SK-N-SH treated with all-trans-retinoic acid at 6 μM for 48 hours (cell line): Measurements from ENCODE around the gene KCNC4.

Experiments used
- ATAC-seq: fragments of 200-7000 bp; cut with Tn5 transposase; 3 replicates; pipeline ENCODE4 v1.9.1; 2020; ENCODE audit warnings: mild to moderate bottlenecking, moderate library complexity
- ARNTL ChIP-seq: fragments of 450-650 bp; formaldehyde crosslinking; IDR thresholded peaks from 2 replicates; pipeline ENCODE4 v1.5.0; 2020; ENCODE audit warnings: low read depth, mild to moderate bottlenecking, moderate library complexity, borderline replicate concordance
- CSDC2 ChIP-seq: fragments of 250-450 bp; sonication (Bioruptor Pico); IDR thresholded peaks from 2 replicates; pipeline ENCODE4 v1.5.0; 2020; ENCODE audit warnings: mild to moderate bottlenecking, moderate library complexity
- ISL1 ChIP-seq: fragments of 250-450 bp; sonication (Bioruptor Pico); IDR thresholded peaks from 2 replicates; pipeline ENCODE4 v2.1.2; 2022; ENCODE audit warnings: mild to moderate bottlenecking, moderate library complexity
- OSR1 ChIP-seq: fragments of 250-450 bp; sonication (Bioruptor Pico); IDR thresholded peaks from 2 replicates; pipeline ENCODE4 v1.8.0; 2022; ENCODE audit warnings: moderate library complexity, mild to moderate bottlenecking, inconsistent platforms
- PPARA ChIP-seq: fragments of 250-450 bp; sonication (Bioruptor Pico); IDR thresholded peaks from 2 replicates; pipeline ENCODE4 v1.5.0; 2020; ENCODE audit warnings: mild to moderate bottlenecking, borderline replicate concordance
- TCF4 ChIP-seq: fragments of 250-450 bp; sonication (Bioruptor Pico); IDR thresholded peaks from 2 replicates; pipeline ENCODE4 v1.8.0; 2021; ENCODE audit warnings: mild to moderate bottlenecking, moderate library complexity, borderline replicate concordance
- TOX ChIP-seq: fragments of 250-450 bp; sonication (Bioruptor Pico); IDR thresholded peaks from 2 replicates; pipeline ENCODE4 v1.8.0; 2021; ENCODE audit warnings: mild to moderate bottlenecking, moderate library complexity, borderline replicate concordance
- ZC3H10 ChIP-seq: fragments of 250-450 bp; sonication (Bioruptor Pico); IDR thresholded peaks from 2 replicates; pipeline ENCODE4 v1.5.1; 2021; ENCODE audit warnings: mild to moderate bottlenecking, moderate library complexity
- ZFP3 ChIP-seq: fragments of 250-450 bp; sonication (Bioruptor Pico); IDR thresholded peaks from 2 replicates; pipeline ENCODE4 v1.5.0; 2020; ENCODE audit warnings: mild to moderate bottlenecking, moderate library complexity
- ZFP30 ChIP-seq: fragments of 450-650 bp; formaldehyde crosslinking; IDR thresholded peaks from 2 replicates; pipeline ENCODE4 v1.5.0; 2022; ENCODE audit warnings: mild to moderate bottlenecking, moderate library complexity
- ZNF565 ChIP-seq: fragments of 450-650 bp; formaldehyde crosslinking; conservative IDR thresholded peaks from 2 replicates; pipeline ENCODE4 v1.5.0; 2020; ENCODE audit warnings: low read depth, mild to moderate bottlenecking, moderate library complexity
- ZNF70 ChIP-seq: fragments of 450-650 bp; formaldehyde crosslinking; IDR thresholded peaks from 2 replicates; pipeline ENCODE4 v1.5.0; 2020; ENCODE audit warnings: mild to moderate bottlenecking, moderate library complexity
- ZNF8 ChIP-seq: fragments of 450-650 bp; formaldehyde crosslinking; IDR thresholded peaks from 2 replicates; pipeline ENCODE4 v1.5.0; 2020; ENCODE audit warnings: mild to moderate bottlenecking, moderate library complexity
- TF ChIP-seq, protein P1 (sequence below): fragments of 250-450 bp; sonication (Bioruptor Pico); IDR thresholded peaks from 2 replicates; pipeline ENCODE4 v1.5.0; 2020; ENCODE audit warnings: mild to moderate bottlenecking, moderate library complexity
- TF ChIP-seq, protein P2 (sequence below): fragments of 250-450 bp; sonication (Bioruptor Pico); IDR thresholded peaks from 2 replicates; pipeline ENCODE4 v1.8.0; 2020; ENCODE audit warnings: mild to moderate bottlenecking, moderate library complexity, borderline replicate concordance
- TF ChIP-seq, protein P3 (sequence below): fragments of 250-450 bp; sonication (Bioruptor Pico); IDR thresholded peaks from 2 replicates; pipeline ENCODE4 v1.5.1; 2021; ENCODE audit warnings: mild to moderate bottlenecking, moderate library complexity
- TF ChIP-seq, protein P4 (sequence below): fragments of 250-450 bp; sonication (Bioruptor Pico); IDR thresholded peaks from 2 replicates; pipeline ENCODE4 v1.5.1; 2020; ENCODE audit warnings: low read depth, mild to moderate bottlenecking, moderate library complexity

The KCNC4 gene

DNA sequence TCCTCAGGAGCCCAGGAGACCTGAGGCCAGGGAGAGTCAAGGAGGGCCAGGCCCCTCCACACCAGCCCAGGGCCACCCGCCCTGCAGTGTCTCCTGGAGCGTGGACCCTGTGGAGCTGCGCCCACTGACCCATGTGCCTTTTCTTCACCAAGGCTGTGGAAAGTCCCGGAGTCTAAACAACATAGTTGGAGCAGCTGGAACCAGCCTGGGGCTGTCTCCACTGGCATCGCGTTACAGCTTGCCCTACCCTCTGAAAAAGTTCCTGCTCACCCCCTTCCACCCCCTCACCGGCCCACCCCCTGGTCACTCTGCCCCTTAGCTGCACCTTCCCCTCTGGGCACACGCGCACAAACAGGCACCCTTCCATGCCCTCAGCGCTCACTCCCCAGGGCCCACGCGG is 18.3 kb downstream of the KCNC4 start:
- TF ChIP-seq OSR1 (CRISPR knock-in tag) (no peak), ZC3H10 (CRISPR knock-in tag) (no peak), ZNF70 (no peak), ZNF565 (no peak), ZFP3 (CRISPR knock-in tag) (no peak), TCF4 (CRISPR knock-in tag) (no peak)
- TF ChIP-seq, protein P1, sequence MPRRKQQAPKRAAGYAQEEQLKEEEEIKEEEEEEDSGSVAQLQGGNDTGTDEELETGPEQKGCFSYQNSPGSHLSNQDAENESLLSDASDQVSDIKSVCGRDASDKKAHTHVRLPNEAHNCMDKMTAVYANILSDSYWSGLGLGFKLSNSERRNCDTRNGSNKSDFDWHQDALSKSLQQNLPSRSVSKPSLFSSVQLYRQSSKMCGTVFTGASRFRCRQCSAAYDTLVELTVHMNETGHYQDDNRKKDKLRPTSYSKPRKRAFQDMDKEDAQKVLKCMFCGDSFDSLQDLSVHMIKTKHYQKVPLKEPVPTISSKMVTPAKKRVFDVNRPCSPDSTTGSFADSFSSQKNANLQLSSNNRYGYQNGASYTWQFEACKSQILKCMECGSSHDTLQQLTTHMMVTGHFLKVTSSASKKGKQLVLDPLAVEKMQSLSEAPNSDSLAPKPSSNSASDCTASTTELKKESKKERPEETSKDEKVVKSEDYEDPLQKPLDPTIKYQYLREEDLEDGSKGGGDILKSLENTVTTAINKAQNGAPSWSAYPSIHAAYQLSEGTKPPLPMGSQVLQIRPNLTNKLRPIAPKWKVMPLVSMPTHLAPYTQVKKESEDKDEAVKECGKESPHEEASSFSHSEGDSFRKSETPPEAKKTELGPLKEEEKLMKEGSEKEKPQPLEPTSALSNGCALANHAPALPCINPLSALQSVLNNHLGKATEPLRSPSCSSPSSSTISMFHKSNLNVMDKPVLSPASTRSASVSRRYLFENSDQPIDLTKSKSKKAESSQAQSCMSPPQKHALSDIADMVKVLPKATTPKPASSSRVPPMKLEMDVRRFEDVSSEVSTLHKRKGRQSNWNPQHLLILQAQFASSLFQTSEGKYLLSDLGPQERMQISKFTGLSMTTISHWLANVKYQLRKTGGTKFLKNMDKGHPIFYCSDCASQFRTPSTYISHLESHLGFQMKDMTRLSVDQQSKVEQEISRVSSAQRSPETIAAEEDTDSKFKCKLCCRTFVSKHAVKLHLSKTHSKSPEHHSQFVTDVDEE (CRISPR knock-in tag): no peak
- ATAC-seq: no peak

DNA sequence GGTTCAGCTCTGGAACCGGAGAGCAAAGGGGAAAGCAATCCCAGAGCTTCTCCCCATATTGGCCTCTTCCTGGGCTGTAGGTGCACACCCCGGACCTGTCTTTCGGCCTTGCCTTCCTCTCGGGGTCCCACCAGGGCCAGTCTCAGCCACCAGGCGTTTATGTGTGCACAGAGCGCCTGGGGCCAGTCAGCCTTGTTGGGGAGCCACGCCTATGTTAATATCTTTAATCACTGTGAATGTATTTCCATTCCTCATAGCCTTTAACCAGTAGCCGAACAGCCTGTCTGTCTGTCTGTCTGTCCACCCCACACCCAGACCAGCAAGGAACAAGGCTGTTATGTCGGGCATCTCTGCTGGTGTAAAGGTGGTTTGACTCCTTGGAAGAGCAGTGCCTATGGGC is 18.8 kb downstream of the KCNC4 start:
- no peak for ATAC-seq
- TF ChIP-seq TOX (no peak), ZC3H10 (CRISPR knock-in tag) (no peak), TCF4 (CRISPR knock-in tag) (no peak), PPARA (CRISPR knock-in tag) (no peak), ZFP30 (no peak)
- TF ChIP-seq, protein P2, sequence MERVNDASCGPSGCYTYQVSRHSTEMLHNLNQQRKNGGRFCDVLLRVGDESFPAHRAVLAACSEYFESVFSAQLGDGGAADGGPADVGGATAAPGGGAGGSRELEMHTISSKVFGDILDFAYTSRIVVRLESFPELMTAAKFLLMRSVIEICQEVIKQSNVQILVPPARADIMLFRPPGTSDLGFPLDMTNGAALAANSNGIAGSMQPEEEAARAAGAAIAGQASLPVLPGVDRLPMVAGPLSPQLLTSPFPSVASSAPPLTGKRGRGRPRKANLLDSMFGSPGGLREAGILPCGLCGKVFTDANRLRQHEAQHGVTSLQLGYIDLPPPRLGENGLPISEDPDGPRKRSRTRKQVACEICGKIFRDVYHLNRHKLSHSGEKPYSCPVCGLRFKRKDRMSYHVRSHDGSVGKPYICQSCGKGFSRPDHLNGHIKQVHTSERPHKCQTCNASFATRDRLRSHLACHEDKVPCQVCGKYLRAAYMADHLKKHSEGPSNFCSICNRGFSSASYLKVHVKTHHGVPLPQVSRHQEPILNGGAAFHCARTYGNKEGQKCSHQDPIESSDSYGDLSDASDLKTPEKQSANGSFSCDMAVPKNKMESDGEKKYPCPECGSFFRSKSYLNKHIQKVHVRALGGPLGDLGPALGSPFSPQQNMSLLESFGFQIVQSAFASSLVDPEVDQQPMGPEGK (CRISPR knock-in tag): no peak
- TF ChIP-seq, all 23 proteins: peak for 0

DNA sequence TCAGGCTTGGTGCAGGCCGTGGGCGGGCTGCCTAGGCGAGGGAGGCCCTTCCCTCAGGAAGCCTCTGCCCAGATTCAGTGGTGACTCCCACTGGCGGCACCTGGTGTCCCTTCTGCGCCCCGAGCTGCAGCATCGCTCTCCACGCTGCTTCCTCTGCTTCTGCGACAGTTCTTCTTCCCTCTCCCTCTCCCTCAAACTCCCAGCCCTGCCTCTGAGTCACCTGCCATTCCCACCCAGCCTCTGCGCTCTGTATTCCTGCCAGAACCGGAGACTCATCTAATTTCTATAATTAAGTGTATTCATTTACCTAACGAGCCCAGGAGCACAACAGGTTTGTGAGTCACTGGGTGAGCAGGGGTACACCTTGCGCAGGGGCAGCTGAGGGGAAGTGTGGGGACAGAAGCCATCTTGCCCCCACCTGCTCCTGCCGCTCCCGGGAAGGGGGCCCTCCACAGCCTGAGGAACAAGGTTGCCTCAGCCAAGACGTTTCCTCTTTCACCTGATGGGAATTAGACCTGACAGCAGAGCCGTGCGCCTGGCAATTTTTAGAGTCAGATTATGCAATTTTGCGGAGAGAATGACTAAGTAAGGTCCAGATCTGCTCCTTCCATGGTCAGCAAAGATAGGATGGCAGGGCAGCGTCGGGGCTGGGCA is 19.4 kb downstream of the KCNC4 start:
- no peak for TF ChIP-seq TOX
- TF ChIP-seq ISL1: peak; percentile 47
- peak; percentile 85 for ATAC-seq

DNA sequence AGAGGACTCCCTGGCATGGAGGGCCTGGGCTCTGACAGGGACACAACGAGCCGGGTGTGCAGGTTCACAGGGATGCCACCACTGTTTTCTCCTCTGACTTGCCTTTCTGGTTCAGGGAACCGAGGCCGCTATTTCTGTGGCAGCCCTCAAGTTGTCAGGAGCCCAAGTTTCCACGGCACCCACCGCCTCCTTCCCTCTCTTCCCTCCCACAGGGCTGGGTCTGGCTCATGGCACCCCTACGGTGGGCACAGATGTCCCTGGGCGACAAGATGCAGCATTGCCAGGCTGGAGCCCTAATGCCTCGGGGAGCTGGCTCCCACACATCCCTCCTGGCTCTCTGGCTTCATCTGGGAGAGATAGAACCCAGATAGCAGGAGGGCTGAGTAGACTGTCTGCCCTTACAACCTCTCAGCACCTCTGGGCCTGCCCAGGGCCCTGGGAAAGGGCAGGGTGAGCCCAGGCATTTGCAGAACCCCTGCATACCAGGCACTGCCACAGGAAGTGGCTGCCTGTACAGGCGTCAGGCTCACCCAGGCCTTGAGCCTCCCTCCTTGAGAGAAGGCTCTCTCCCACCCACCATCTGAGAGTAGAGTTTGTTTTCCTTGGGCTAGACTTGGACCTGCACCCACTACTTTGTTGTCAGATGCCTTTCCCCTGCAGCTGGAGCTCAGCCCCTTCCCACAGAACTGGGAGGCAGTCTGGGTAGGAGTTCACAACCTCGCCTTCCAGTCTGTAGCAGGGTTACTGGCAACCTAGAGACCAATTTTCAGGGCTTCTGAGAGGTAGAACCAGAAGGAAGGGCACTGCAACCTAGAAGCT is 20.5 kb downstream of the KCNC4 start:
- TF ChIP-seq ARNTL (CRISPR knock-in tag) (no peak), CSDC2 (no peak), ZNF8 (no peak), ZFP3 (CRISPR knock-in tag) (no peak), TCF4 (CRISPR knock-in tag) (no peak)
- TF ChIP-seq, protein P3, sequence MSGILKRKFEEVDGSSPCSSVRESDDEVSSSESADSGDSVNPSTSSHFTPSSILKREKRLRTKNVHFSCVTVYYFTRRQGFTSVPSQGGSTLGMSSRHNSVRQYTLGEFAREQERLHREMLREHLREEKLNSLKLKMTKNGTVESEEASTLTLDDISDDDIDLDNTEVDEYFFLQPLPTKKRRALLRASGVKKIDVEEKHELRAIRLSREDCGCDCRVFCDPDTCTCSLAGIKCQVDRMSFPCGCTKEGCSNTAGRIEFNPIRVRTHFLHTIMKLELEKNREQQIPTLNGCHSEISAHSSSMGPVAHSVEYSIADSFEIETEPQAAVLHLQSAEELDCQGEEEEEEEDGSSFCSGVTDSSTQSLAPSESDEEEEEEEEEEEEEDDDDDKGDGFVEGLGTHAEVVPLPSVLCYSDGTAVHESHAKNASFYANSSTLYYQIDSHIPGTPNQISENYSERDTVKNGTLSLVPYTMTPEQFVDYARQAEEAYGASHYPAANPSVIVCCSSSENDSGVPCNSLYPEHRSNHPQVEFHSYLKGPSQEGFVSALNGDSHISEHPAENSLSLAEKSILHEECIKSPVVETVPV (CRISPR knock-in tag): no peak
- TF ChIP-seq, protein P4, sequence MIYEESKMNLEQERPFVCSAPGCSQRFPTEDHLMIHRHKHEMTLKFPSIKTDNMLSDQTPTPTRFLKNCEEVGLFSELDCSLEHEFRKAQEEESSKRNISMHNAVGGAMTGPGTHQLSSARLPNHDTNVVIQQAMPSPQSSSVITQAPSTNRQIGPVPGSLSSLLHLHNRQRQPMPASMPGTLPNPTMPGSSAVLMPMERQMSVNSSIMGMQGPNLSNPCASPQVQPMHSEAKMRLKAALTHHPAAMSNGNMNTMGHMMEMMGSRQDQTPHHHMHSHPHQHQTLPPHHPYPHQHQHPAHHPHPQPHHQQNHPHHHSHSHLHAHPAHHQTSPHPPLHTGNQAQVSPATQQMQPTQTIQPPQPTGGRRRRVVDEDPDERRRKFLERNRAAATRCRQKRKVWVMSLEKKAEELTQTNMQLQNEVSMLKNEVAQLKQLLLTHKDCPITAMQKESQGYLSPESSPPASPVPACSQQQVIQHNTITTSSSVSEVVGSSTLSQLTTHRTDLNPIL (CRISPR knock-in tag): no peak
- TF ChIP-seq, protein P2 (CRISPR knock-in tag): no peak
- ATAC-seq: 0 out of 3 replicates have a peak, but pooled peaks have one; percentile 5
